Gastroesophageal sphincter (tissue), 4 donors: Measurements from ENCODE around the gene TCP10L. TPM values are rescaled to one million over a fixed set of nuclear protein-coding genes. Genes with fewer than 3 reads are reported as not detected.
A peak's percentile ranks its signal among the peaks of the same experiment; 100 is the strongest.

Experiments used
- ATAC-seq: fragments of 150-250 bp; one replicate; pipeline ENCODE4 v1.9.1; 2016; ENCODE audit warnings: mild to moderate bottlenecking, moderate library complexity
- H3K27ac ChIP-seq, 4 donors: fragments of 200-600 bp; sonication (generic) in 3 of 4; 1 replicate in 3 of 4; 2 replicates in 1 of 4; pipeline ENCODE4 v1.5.1; 2016 to 2019
- H3K27me3 ChIP-seq: fragments of 200-600 bp; sonication (generic); one replicate; pipeline ENCODE4 v1.5.1; 2019
- H3K36me3 ChIP-seq, 2 donors: fragments of 200-600 bp; sonication (generic); one replicate each; pipeline ENCODE4 v1.5.1; 2019; ENCODE audit warnings: control low read depth in 1 of 2
- H3K4me1 ChIP-seq, 3 donors: fragments of 200-600 bp; sonication (generic); 1 replicate in 2 of 3; 2 replicates in 1 of 3; pipeline ENCODE4 v1.5.1; 2016 to 2019; ENCODE audit warnings: control low read depth in 2 of 3
- H3K4me3 ChIP-seq, 2 donors: fragments of 200-600 bp; sonication (generic); one replicate each; pipeline ENCODE4 v1.5.1; 2019; ENCODE audit warnings: mild to moderate bottlenecking in 1 of 2, moderate library complexity in 1 of 2
- H3K9me3 ChIP-seq, 3 donors: fragments of 200-600 bp; sonication (generic); one replicate each; pipeline ENCODE4 v1.5.1; 2017 to 2019; ENCODE audit warnings: control low read depth in 2 of 3
- CTCF ChIP-seq, 4 experiments: fragments of 200-600 bp in 2 of 4; fragments of 450-650 bp in 2 of 4; sonication (generic) in 1 of 4; IDR thresholded peaks; one replicate each; pipeline ENCODE4 v1.5.1; 2017 to 2019; ENCODE audit warnings: antibody characterized with exemption in 4 of 4, mild to moderate bottlenecking in 2 of 4, moderate library complexity in 2 of 4
- EP300 ChIP-seq: sonication (generic); formaldehyde crosslinking; IDR thresholded peaks from one replicate; pipeline ENCODE4 v1.6.1; 2017; ENCODE audit warnings: antibody characterized with exemption, mild to moderate bottlenecking
- POLR2A ChIP-seq, 2 donors: fragments of 450-650 bp; IDR thresholded peaks; one replicate each; pipeline ENCODE4 v1.6.1; 2017; ENCODE audit warnings: antibody characterized with exemption in 2 of 2, mild to moderate bottlenecking in 2 of 2, moderate library complexity in 1 of 2
- POLR2AphosphoS5 ChIP-seq: sonication (generic); formaldehyde crosslinking; IDR thresholded peaks from one replicate; pipeline ENCODE4 v1.6.1; 2017; ENCODE audit warnings: antibody characterized with exemption
- WGBS, 2 donors: methylation state at CpG; one replicate each; pipeline ENCODE4 v1.1.5; 2018; ENCODE audit warnings: low coverage in 1 of 2; 5-methylcytosine and 5-hydroxymethylcytosine counted together
- total RNA-seq, 4 donors: library from RNA; depleted of rRNA; stranded (reverse); fragments of >200 nt; gene quantifications; one replicate each; pipeline ENCODE4 v1.1.0, GENCODE V29; 2016

Gene TCP10L
- total RNA-seq, 4 donors from 2014 or later, result 1.6 to 2.7 TPM; not detected in 2

- no peaks in the 10 kb centered on the region for H3K9me3 ChIP-seq
- WGBS, 2 donors, result 31 to 44% methylated on average over 6 of the region's 6 CpGs
- no peak for TF ChIP-seq POLR2A (IDR thresholded peaks at IDR 0.05)
- no peak for TF ChIP-seq CTCF (IDR thresholded peaks at IDR 0.05)
- TF ChIP-seq EP300, result no peak
- TF ChIP-seq POLR2AphosphoS5, result no peak
- H3K36me3 ChIP-seq, result peaks cover 0 to 43% of the 10 kb centered on the region in 2 donors
- H3K4me3 ChIP-seq, result no peak overlapping the region
- H3K27me3 ChIP-seq, result no peaks in the 10 kb centered on the region
- H3K4me1 ChIP-seq, result no peaks in the 10 kb centered on the region
- no peak for ATAC-seq
- no peak overlapping the region for H3K27ac ChIP-seq
Measured at GRCh38 chr21:32597205-32597604, 11.9 kb upstream of the TCP10L start.

- ATAC-seq, result no peak
- H3K36me3 ChIP-seq, result peaks cover 0 to 32% of the 10 kb centered on the region in 2 donors
- H3K4me1 ChIP-seq, result peaks cover 0 to 5% (median 0%) of the 10 kb centered on the region in 3 donors
- H3K9me3 ChIP-seq, result no peaks in the 10 kb centered on the region
- H3K27ac ChIP-seq, result no peak overlapping the region
- no peak overlapping the region for H3K4me3 ChIP-seq
- H3K27me3 ChIP-seq, result no peaks in the 10 kb centered on the region
- no peak for TF ChIP-seq EP300
- no peak for TF ChIP-seq POLR2AphosphoS5
- TF ChIP-seq POLR2A (IDR thresholded peaks at IDR 0.05), result no peak
- TF ChIP-seq CTCF (IDR thresholded peaks at IDR 0.05), result no peak
- WGBS, 2 donors, result 73 to 82% methylated on average over 3 to 8 of the region's 11 CpGs
Measured at GRCh38 chr21:32595431-32595830, 10.1 kb upstream of the TCP10L start.

GRCh38 chr21:32593690-32594089 is 8.4 kb upstream of the TCP10L start:
- peaks cover 0 to 15% of the 10 kb centered on the region in 2 donors for H3K36me3 ChIP-seq
- no CpG with 5 or more reads among the region's 8 CpGs for WGBS, 2 donors
- H3K4me3 ChIP-seq, result no peak overlapping the region
- no peaks in the 10 kb centered on the region for H3K9me3 ChIP-seq
- H3K27me3 ChIP-seq, result no peaks in the 10 kb centered on the region
- TF ChIP-seq POLR2AphosphoS5, result no peak
- TF ChIP-seq CTCF (IDR thresholded peaks at IDR 0.05), result no peak
- no peak for TF ChIP-seq POLR2A (IDR thresholded peaks at IDR 0.05)
- no peak for TF ChIP-seq EP300
- no peak for ATAC-seq
- peaks cover 0 to 14% (median 0%) of the 10 kb centered on the region in 3 donors for H3K4me1 ChIP-seq
- no peak overlapping the region for H3K27ac ChIP-seq

- Histone ChIP-seq H3K4me3 (no peak overlapping the region), H3K27ac (no peak overlapping the region), H3K36me3 (peaks cover 0 to 9% of the 10 kb centered on the region in 2 donors), H3K4me1 (peaks cover 0 to 14% (median 0%) of the 10 kb centered on the region in 3 donors), H3K9me3 (no peaks in the 10 kb centered on the region), H3K27me3 (no peaks in the 10 kb centered on the region)
- 44 to 46% methylated on average over 3 to 5 of the region's 10 CpGs for WGBS, 2 donors
- TF ChIP-seq POLR2AphosphoS5, result no peak
- no peak for TF ChIP-seq CTCF (IDR thresholded peaks at IDR 0.05)
- no peak for TF ChIP-seq POLR2A (IDR thresholded peaks at IDR 0.05)
- no peak for TF ChIP-seq EP300
- no peak for ATAC-seq
Measured at GRCh38 chr21:32592929-32593502, 7.7 kb upstream of the TCP10L start.

GRCh38 chr21:32590130-32590529 is 4.8 kb upstream of the TCP10L start:
- Histone ChIP-seq H3K4me1 (peaks cover 0 to 14% (median 0%) of the 10 kb centered on the region in 3 donors), H3K9me3 (no peaks in the 10 kb centered on the region), H3K27ac (peak overlapping the region in 3 of 4 donors; percentile 46 to 64 (median 60)), H3K27me3 (no peaks in the 10 kb centered on the region), H3K4me3 (no peak overlapping the region), H3K36me3 (peaks cover 0 to 8% of the 10 kb centered on the region in 2 donors)
- ATAC-seq, result no peak
- TF ChIP-seq EP300 (no peak), POLR2A (IDR thresholded peaks at IDR 0.05) (no peak), POLR2AphosphoS5 (no peak)
- 61 to 80% methylated on average over 1 to 4 of the region's 4 CpGs for WGBS, 2 donors
